GM23338 (cell line): ENCODE measurements around the gene GRK5. TPM values are rescaled to one million over a fixed set of nuclear protein-coding genes. Genes with fewer than 3 reads are reported as not detected.
A peak's percentile ranks its signal among the peaks of the same experiment; 100 is the strongest.

ENCODE experiments used
- ATAC-seq: fragments of 200-7000 bp; cut with Tn5 transposase; 3 replicates; pipeline ENCODE4 v1.9.1; 2020
- DNase-seq: peaks from one replicate; pipeline ENCODE4 v3.0.0-alpha.2; 2015; ENCODE audit warnings: low spot score
- H2AFZ ChIP-seq: fragments of 200-600 bp; sonication (generic); 2 replicates; pipeline ENCODE4 v1.8.0; 2016; ENCODE audit warnings: antibody characterized with exemption, mild to moderate bottlenecking, moderate library complexity
- H3F3A ChIP-seq: fragments of 200-600 bp; sonication (generic); replicated peaks from 2 replicates; pipeline ENCODE4 v1.8.0; 2017; ENCODE audit warnings: antibody characterized with exemption, mixed run types, low read depth
- H3K27ac ChIP-seq: fragments of 200-600 bp; sonication (generic); 2 replicates; pipeline ENCODE4 v1.6.1; 2016; ENCODE audit warnings: low read depth
- H3K27me3 ChIP-seq: fragments of 200-600 bp; sonication (generic); 2 replicates; pipeline ENCODE4 v1.8.0; 2016; ENCODE audit warnings: mild to moderate bottlenecking, mixed run types, moderate library complexity; ENCODE audit not compliant: insufficient read depth
- H3K36me3 ChIP-seq: fragments of 200-600 bp; sonication (generic); 2 replicates; pipeline ENCODE4 v1.8.0; 2016; ENCODE audit warnings: mild to moderate bottlenecking; ENCODE audit not compliant: insufficient read depth
- H3K4me1 ChIP-seq: fragments of 200-600 bp; sonication (generic); 2 replicates; pipeline ENCODE4 v1.8.0; 2016; ENCODE audit warnings: mild to moderate bottlenecking, moderate library complexity; ENCODE audit not compliant: insufficient read depth
- H3K4me2 ChIP-seq: fragments of 200-600 bp; sonication (generic); 2 replicates; pipeline ENCODE4 v1.7.1; 2017; ENCODE audit warnings: mixed run types
- H3K4me3 ChIP-seq: fragments of 200-600 bp; sonication (generic); 2 replicates; pipeline ENCODE4 v1.6.1; 2016; ENCODE audit warnings: mixed run types
- H3K79me2 ChIP-seq: fragments of 200-600 bp; sonication (generic); replicated peaks from 2 replicates; pipeline ENCODE4 v1.8.0; 2017; ENCODE audit warnings: mild to moderate bottlenecking; ENCODE audit not compliant: insufficient read depth
- H3K9me2 ChIP-seq: fragments of 200-600 bp; sonication (generic); 2 replicates; pipeline ENCODE4 v1.8.0; 2017; ENCODE audit not compliant: insufficient read depth
- H4K20me1 ChIP-seq: fragments of 200-600 bp; sonication (generic); replicated peaks from 2 replicates; pipeline ENCODE4 v1.8.0; 2017; ENCODE audit warnings: mild to moderate bottlenecking; ENCODE audit not compliant: insufficient read depth
- H3K27ac Mint-ChIP-seq: 2 replicates; pipeline ENCODE4 v1.8.0; 2020; ENCODE audit warnings: inconsistent platforms, mild to moderate bottlenecking, moderate library complexity, mixed read lengths
- H3K27me3 Mint-ChIP-seq: 3 replicates; pipeline ENCODE4 v1.8.0; 2022; ENCODE audit warnings: low read depth, mild to moderate bottlenecking, moderate library complexity, mixed read lengths, inconsistent platforms; ENCODE audit not compliant: insufficient read depth, poor library complexity
- H3K36me3 Mint-ChIP-seq: 3 replicates; pipeline ENCODE4 v1.8.0; 2021; ENCODE audit warnings: low read depth, mild to moderate bottlenecking, inconsistent platforms, moderate library complexity, mixed read lengths
- H3K4me1 Mint-ChIP-seq: 3 replicates; pipeline ENCODE4 v1.8.0; 2020; ENCODE audit warnings: mild to moderate bottlenecking, inconsistent platforms, mixed read lengths
- H3K4me3 Mint-ChIP-seq: 3 replicates; pipeline ENCODE4 v1.8.0; 2021; ENCODE audit warnings: moderate library complexity, mild to moderate bottlenecking, inconsistent platforms, mixed read lengths
- H3K9me3 Mint-ChIP-seq: 3 replicates; pipeline ENCODE4 v1.8.0; 2020; ENCODE audit warnings: moderate library complexity, mild to moderate bottlenecking, inconsistent platforms, mixed read lengths
- CREB1 ChIP-seq: fragments of 250-450 bp; sonication (Bioruptor Pico); IDR thresholded peaks from 2 replicates; pipeline ENCODE4 v1.5.0; 2020; ENCODE audit warnings: low read depth, mild to moderate bottlenecking, moderate library complexity
- EZH2 ChIP-seq: fragments of 200-600 bp; sonication (generic); IDR thresholded peaks from one replicate; pipeline ENCODE4 v1.8.0; 2017; ENCODE audit warnings: antibody characterized with exemption, mild to moderate bottlenecking, low read depth; ENCODE audit not compliant: unreplicated experiment
- EZH2phosphoT487 ChIP-seq: fragments of 200-600 bp; sonication (generic); IDR thresholded peaks from one replicate; pipeline ENCODE4 v1.8.1; 2018; ENCODE audit warnings: antibody characterized with exemption; ENCODE audit not compliant: unreplicated experiment
- JUNB ChIP-seq: IDR thresholded peaks from one replicate; pipeline ENCODE4 v1.6.1; 2016; ENCODE audit warnings: antibody characterized with exemption; ENCODE audit not compliant: unreplicated experiment
- NANOG ChIP-seq: IDR thresholded peaks from 2 replicates; pipeline ENCODE4 v1.6.1; 2016; ENCODE audit warnings: antibody characterized with exemption, borderline replicate concordance
- POLR2AphosphoS5 ChIP-seq: IDR thresholded peaks from 2 replicates; pipeline ENCODE4 v1.6.1; 2016; ENCODE audit warnings: antibody characterized with exemption, low read depth
- STAT1 ChIP-seq: IDR thresholded peaks from one replicate; pipeline ENCODE4 v1.6.1; 2016; ENCODE audit warnings: antibody characterized with exemption; ENCODE audit not compliant: unreplicated experiment
- ZNF114 ChIP-seq: fragments of 250-450 bp; sonication (Bioruptor Pico); IDR thresholded peaks from 2 replicates; pipeline ENCODE4 v1.5.0; 2020; ENCODE audit warnings: mild to moderate bottlenecking, moderate library complexity
- ZNF331 ChIP-seq: fragments of 250-450 bp; sonication (Bioruptor Pico); IDR thresholded peaks from 2 replicates; pipeline ENCODE4 v1.5.0; 2020; ENCODE audit warnings: low read depth, mild to moderate bottlenecking, moderate library complexity
- polyA plus RNA-seq: library from polyadenylated mRNA; unstranded; fragments of >200 nt; fragmentation: Nextera tagmentation; extraction: Ambion mirVana; gene quantifications from 2 replicates; pipeline ENCODE4 v1.2.1, GENCODE V29; 2016
- total RNA-seq: library from RNA; depleted of rRNA; stranded (reverse); fragments of >200 nt; shearing (Covaris generic); gene quantifications from 2 replicates; pipeline ENCODE4 v1.2.3, GENCODE V29; 2014
- TF ChIP-seq, protein P1 (sequence below), 2 experiments: fragments of 200-600 bp in 1 of 2; sonication (generic) in 1 of 2; conservative IDR thresholded peaks; 2 replicates each; pipeline versions ENCODE4 v1.5.1 to v1.6.1; 2016 to 2017; ENCODE audit warnings: antibody characterized with exemption in 2 of 2, low read depth in 2 of 2, mild to moderate bottlenecking in 2 of 2, moderate library complexity in 1 of 2
- TF ChIP-seq, protein P2 (sequence below): IDR thresholded peaks from 2 replicates; pipeline ENCODE4 v1.6.1; 2016; ENCODE audit warnings: antibody characterized with exemption
- TF ChIP-seq, protein P3 (sequence below): IDR thresholded peaks from one replicate; pipeline ENCODE4 v1.6.1; 2018; ENCODE audit warnings: antibody characterized with exemption; ENCODE audit not compliant: unreplicated experiment

Gene GRK5
- total and polyA plus RNA-seq, 2 experiments from 2014 or later: 0.53 to 2.0 TPM

DNA sequence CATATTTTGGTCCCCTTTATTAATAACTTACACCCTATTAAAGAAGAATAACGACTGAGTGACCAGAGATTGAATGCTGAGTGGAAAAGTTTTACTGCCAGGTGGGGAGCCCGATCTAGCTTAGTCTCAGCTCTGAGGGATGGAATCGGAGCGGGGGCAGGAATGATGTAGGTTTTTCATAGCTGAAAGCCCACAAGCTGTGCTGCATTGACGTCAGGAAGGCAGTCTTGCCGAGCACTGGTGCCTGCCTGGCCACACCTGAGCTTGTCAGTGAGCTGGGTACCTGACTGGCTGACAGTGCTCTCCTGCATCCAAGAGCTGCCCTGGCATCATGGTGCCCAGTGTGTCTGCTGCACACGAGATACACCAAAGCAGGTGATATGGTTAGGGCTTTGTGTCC is 34.8 kb downstream of the GRK5 start:
- TF ChIP-seq, protein P1, sequence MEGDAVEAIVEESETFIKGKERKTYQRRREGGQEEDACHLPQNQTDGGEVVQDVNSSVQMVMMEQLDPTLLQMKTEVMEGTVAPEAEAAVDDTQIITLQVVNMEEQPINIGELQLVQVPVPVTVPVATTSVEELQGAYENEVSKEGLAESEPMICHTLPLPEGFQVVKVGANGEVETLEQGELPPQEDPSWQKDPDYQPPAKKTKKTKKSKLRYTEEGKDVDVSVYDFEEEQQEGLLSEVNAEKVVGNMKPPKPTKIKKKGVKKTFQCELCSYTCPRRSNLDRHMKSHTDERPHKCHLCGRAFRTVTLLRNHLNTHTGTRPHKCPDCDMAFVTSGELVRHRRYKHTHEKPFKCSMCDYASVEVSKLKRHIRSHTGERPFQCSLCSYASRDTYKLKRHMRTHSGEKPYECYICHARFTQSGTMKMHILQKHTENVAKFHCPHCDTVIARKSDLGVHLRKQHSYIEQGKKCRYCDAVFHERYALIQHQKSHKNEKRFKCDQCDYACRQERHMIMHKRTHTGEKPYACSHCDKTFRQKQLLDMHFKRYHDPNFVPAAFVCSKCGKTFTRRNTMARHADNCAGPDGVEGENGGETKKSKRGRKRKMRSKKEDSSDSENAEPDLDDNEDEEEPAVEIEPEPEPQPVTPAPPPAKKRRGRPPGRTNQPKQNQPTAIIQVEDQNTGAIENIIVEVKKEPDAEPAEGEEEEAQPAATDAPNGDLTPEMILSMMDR (conservative IDR thresholded peaks at IDR 0.05; ENCODE audit: low read depth in 2 of 2): no peak
- TF ChIP-seq STAT1: no peak
- TF ChIP-seq ZNF331 (CRISPR knock-in tag): no peak
- no peak for TF ChIP-seq EZH2
- TF ChIP-seq, protein P2, sequence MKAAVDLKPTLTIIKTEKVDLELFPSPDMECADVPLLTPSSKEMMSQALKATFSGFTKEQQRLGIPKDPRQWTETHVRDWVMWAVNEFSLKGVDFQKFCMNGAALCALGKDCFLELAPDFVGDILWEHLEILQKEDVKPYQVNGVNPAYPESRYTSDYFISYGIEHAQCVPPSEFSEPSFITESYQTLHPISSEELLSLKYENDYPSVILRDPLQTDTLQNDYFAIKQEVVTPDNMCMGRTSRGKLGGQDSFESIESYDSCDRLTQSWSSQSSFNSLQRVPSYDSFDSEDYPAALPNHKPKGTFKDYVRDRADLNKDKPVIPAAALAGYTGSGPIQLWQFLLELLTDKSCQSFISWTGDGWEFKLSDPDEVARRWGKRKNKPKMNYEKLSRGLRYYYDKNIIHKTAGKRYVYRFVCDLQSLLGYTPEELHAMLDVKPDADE: no peak
- no peak for TF ChIP-seq JUNB
- TF ChIP-seq CREB1 (CRISPR knock-in tag): 0 out of 2 replicates have a peak, but pooled peaks have one; percentile 9
- TF ChIP-seq, protein P3, sequence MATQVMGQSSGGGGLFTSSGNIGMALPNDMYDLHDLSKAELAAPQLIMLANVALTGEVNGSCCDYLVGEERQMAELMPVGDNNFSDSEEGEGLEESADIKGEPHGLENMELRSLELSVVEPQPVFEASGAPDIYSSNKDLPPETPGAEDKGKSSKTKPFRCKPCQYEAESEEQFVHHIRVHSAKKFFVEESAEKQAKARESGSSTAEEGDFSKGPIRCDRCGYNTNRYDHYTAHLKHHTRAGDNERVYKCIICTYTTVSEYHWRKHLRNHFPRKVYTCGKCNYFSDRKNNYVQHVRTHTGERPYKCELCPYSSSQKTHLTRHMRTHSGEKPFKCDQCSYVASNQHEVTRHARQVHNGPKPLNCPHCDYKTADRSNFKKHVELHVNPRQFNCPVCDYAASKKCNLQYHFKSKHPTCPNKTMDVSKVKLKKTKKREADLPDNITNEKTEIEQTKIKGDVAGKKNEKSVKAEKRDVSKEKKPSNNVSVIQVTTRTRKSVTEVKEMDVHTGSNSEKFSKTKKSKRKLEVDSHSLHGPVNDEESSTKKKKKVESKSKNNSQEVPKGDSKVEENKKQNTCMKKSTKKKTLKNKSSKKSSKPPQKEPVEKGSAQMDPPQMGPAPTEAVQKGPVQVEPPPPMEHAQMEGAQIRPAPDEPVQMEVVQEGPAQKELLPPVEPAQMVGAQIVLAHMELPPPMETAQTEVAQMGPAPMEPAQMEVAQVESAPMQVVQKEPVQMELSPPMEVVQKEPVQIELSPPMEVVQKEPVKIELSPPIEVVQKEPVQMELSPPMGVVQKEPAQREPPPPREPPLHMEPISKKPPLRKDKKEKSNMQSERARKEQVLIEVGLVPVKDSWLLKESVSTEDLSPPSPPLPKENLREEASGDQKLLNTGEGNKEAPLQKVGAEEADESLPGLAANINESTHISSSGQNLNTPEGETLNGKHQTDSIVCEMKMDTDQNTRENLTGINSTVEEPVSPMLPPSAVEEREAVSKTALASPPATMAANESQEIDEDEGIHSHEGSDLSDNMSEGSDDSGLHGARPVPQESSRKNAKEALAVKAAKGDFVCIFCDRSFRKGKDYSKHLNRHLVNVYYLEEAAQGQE: no peak
- H3F3A ChIP-seq: no peaks in the 10 kb centered on the region
- no peaks in the 10 kb centered on the region for H3K36me3 Mint-ChIP-seq
- no peaks in the 10 kb centered on the region for H3K9me3 Mint-ChIP-seq
- no peaks in the 10 kb centered on the region for H4K20me1 ChIP-seq
- H3K36me3 ChIP-seq: no peaks in the 10 kb centered on the region
- ATAC-seq (peak; percentile 79), DNase-seq (no peak)
- no peak overlapping the region for H3K27ac ChIP-seq
- H3K4me3 ChIP-seq: no peak overlapping the region
- no peaks in the 10 kb centered on the region for H3K9me2 ChIP-seq
- H3K27me3 ChIP-seq: no peaks in the 10 kb centered on the region
- no peaks in the 10 kb centered on the region for H3K79me2 ChIP-seq
- H3K27ac Mint-ChIP-seq: no peak overlapping the region
- H3K4me2 ChIP-seq: peak overlapping the region; percentile 65; the same call in 1 of the 2 replicates
- H2AFZ ChIP-seq: no peak overlapping the region
- H3K27me3 Mint-ChIP-seq: peaks cover 8% of the 10 kb centered on the region
- no peak overlapping the region for H3K4me3 Mint-ChIP-seq
- H3K4me1 Mint-ChIP-seq: peaks cover 40% of the 10 kb centered on the region
- peaks cover 26% of the 10 kb centered on the region for H3K4me1 ChIP-seq

DNA sequence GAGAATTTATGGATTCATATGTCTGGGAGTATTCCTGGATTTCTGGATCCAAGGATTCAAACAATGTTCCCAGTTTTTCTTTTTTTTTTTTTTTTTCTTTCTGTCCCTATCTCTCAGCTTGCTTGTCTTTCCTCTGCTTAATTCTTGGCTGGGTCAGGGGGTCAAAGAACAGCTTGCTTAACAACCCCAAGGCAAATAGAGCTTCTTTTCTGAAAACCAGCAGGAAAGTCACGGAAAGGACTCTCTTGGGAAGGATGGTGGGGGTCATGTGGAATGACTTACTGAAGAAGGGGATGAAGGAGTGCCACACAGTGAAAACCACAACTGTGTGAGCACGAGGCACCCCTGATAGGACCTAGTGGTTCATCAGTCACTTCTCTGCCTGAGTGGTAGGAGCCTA is 36.1 kb downstream of the GRK5 start:
- Histone ChIP-seq H3K4me1 (peaks cover 16% of the 10 kb centered on the region), H3K27ac (no peak overlapping the region), H3K36me3 (no peaks in the 10 kb centered on the region), H3K79me2 (no peaks in the 10 kb centered on the region), H3K4me3 (no peak overlapping the region), H2AFZ (no peak overlapping the region), H3K4me2 (no peak overlapping the region), H3K9me2 (no peaks in the 10 kb centered on the region), H3K27me3 (no peaks in the 10 kb centered on the region), H4K20me1 (no peaks in the 10 kb centered on the region), H3F3A (no peaks in the 10 kb centered on the region)
- peaks cover 27% of the 10 kb centered on the region for H3K4me1 Mint-ChIP-seq
- no peak overlapping the region for H3K4me3 Mint-ChIP-seq
- ATAC-seq: no peak
- no peak for DNase-seq
- H3K36me3 Mint-ChIP-seq: no peaks in the 10 kb centered on the region
- peaks cover 4% of the 10 kb centered on the region for H3K27me3 Mint-ChIP-seq
- no peak overlapping the region for H3K27ac Mint-ChIP-seq
- H3K9me3 Mint-ChIP-seq: no peaks in the 10 kb centered on the region
- TF ChIP-seq STAT1 (no peak), JUNB (no peak), NANOG (no peak), POLR2AphosphoS5 (no peak), EZH2 (no peak), EZH2phosphoT487 (no peak), ZNF331 (CRISPR knock-in tag) (no peak), CREB1 (CRISPR knock-in tag) (no peak), ZNF114 (CRISPR knock-in tag) (no peak)
- TF ChIP-seq, protein P3: no peak
